GM18505 (cell line): ENCODE data around the gene GPC6.

Experiments used
- ATAC-seq: cut with Tn5 transposase; IDR thresholded peaks from one replicate; pipeline ENCODE4 v1.9.1; 2021; ENCODE audit not compliant: unreplicated experiment
- POLR2A ChIP-seq: IDR thresholded peaks from 4 replicates; pipeline ENCODE4 v1.6.1; 2011; ENCODE audit warnings: borderline replicate concordance; ENCODE audit not compliant: insufficient read depth, insufficient read length; ENCODE audit errors: extremely low read depth

The GPC6 gene

GRCh38 chr13:94351292-94351990, 1124.8 kb downstream of the GPC6 start:
- ATAC-seq: peak; percentile 50

DNA sequence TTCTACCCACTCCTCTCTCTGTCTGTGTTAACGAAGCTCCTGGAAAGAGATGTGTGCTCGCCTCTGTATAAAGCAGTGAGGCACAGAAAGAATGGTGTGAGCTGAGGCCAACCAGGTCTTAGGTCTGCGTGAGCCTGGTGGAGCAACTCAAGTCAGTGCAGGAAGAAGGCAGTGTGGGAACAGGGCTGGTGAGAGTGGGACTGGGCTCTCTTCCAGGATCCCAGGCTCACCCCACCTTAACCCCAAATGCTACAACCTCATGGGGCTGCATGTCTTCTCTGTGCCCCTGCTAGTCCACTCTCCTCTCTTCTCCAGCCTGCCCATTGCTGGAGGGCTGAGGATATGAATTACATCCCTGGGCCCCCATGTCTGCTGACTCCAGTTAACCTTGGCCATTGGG, 1125.5 kb downstream of the GPC6 start:
- TF ChIP-seq POLR2A: no peak
- ATAC-seq: no peak

More at GRCh38 chr13:94351292-94351990, 1124.8 kb downstream of the GPC6 start:
- no peak for TF ChIP-seq POLR2A

DNA sequence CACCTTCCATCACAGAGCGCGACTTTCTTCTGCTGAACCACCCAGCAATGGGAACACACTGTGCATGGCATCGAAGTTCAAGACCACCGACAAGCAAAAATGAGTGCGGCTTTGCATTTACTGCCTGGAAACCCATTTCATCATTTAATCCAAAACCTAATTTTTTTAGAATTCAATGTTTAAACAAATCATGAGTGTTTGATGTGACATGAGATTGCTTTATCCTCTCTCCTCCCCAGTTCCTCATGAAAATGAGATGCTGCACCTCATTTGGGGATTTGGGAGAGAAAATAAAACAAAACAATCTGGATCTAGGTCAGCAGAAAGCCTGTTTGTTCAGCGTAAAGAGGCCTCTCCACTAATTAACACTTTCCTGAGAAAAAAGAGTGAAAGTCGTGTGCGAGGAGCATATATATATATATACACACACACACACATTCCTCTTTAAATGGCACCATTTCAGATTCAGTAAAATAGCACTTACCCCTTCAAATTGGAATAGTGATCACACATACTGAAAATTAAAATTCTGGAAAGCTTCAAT, 1126.6 kb downstream of the GPC6 start:
- no peak for TF ChIP-seq POLR2A
- ATAC-seq: no peak

DNA sequence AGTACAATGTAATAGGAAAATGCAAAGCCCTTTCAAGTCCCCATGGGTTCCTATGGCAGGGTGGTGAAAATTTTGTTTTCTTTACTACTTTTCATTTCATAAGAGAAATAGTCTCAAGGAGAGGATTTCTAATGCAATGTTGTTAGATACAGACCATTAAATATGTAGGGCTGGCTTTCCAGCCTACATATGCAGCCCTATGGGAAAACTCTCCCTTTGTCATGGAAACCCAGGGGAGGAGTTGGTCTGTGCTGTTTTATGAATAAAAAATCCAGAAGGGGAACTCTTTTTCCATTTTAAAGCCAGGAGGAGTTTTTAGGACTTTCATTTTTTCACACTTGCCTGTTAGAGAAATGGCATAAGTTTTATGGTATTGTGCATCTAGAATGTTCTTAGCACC, 1133.3 kb downstream of the GPC6 start:
- TF ChIP-seq POLR2A: no peak
- ATAC-seq: no peak

GRCh38 chr13:94362411-94362909, 1135.9 kb downstream of the GPC6 start:
- TF ChIP-seq POLR2A: no peak
- ATAC-seq: peak; percentile 99

- no peak for ATAC-seq
- TF ChIP-seq POLR2A: no peak
Observed at GRCh38 chr13:94366677-94367076, 1140.1 kb downstream of the GPC6 start.

DNA sequence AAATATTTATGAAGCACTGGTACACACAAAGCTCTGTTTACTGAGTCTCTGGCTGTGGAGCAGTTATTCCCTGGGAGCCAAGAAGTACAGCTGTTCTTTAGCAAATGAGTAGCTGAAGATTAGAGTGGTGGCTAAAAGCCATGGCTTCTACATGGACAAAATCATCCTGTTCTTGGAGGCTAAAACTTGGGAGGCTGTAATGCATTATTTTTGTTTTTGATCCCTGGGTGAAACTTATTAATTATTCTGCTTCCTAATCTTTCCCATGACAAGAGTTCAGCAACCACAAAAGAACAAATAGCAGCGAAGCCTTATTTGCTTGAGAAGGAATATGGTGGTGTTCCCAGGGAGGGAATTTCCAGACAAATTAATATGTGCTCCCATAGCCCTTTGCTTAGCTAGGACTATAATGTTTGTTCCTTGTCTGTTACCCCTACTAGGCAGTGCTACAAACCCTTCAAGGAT, 1143.4 kb downstream of the GPC6 start:
- ATAC-seq: no peak
- TF ChIP-seq POLR2A: no peak

- no peak for ATAC-seq
- TF ChIP-seq POLR2A: no peak
Observed at GRCh38 chr13:94371855-94372254, 1145.2 kb downstream of the GPC6 start.

DNA sequence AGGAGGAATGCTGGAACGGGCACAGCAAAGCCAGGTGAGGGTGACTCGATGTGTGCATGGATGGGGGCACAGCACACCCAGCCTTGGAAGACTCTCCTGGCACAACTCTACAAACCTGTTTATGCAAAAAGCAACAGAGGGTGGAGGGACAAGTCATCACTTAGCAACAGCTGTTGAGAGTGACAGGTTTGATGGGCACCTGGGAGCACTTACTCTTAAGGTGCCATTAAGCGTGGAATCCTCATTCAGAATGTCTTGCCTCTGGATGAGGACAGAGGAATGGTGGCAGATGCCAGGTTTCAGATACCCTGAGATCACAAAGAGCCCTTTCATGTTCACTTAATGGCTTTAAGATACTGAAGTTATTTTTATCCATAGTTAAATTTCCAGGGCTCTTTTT, 1155.9 kb downstream of the GPC6 start:
- TF ChIP-seq POLR2A: no peak
- ATAC-seq: no peak

DNA sequence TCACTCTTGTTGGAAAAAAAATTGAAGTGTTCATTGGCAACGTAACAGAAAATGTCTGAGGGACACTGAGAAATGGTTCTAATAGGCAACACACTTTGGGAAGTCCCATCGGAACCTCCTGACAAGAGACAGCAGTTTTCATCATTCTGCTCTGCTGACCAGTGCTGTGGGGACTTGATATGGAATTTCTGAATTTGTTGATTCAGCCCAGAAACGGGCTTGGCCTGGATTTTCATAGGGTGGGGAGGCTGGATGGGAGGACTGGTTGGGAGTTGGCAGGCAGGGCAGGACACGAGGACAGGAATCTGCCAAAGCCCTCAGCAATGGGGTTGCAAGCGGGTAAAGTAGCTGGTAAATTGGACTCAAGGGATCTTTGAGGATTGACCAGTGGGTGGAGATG, 1156.4 kb downstream of the GPC6 start:
- no peak for TF ChIP-seq POLR2A
- no peak for ATAC-seq

DNA sequence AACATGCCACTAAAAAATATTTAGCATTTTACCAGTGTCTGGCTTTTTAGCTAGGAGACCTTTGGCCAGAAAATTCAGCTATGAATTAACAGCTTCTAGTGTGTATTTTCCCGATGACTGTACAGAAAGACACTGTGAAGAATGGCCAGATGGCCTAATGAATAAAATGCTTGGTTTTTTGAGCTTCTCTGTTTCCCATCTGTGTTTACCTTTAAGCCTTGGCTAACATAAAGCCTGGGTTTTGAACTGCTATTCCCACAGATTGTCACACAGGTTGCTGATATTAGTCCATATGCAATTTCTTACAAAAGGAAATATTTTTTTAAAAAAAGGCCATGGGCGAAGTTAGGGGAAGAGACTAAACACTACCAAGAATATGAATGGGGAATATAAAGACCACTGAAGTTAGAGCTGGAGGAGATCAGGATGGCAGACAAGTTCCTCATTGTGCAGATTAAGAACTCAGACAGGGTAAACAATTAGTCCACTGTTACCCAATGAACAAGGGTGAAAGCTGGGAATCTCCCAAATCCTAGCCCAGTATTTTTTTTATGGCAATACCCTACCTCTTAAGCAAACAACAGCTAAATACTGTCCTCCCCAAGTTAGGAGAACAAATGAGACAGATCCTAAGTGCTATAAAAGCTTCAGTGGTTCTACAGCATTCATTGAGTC, 1157.8 kb downstream of the GPC6 start:
- TF ChIP-seq POLR2A: no peak
- no peak for ATAC-seq

GRCh38 chr13:94387047-94387446, 1160.4 kb downstream of the GPC6 start:
- no peak for ATAC-seq
- no peak for TF ChIP-seq POLR2A

DNA sequence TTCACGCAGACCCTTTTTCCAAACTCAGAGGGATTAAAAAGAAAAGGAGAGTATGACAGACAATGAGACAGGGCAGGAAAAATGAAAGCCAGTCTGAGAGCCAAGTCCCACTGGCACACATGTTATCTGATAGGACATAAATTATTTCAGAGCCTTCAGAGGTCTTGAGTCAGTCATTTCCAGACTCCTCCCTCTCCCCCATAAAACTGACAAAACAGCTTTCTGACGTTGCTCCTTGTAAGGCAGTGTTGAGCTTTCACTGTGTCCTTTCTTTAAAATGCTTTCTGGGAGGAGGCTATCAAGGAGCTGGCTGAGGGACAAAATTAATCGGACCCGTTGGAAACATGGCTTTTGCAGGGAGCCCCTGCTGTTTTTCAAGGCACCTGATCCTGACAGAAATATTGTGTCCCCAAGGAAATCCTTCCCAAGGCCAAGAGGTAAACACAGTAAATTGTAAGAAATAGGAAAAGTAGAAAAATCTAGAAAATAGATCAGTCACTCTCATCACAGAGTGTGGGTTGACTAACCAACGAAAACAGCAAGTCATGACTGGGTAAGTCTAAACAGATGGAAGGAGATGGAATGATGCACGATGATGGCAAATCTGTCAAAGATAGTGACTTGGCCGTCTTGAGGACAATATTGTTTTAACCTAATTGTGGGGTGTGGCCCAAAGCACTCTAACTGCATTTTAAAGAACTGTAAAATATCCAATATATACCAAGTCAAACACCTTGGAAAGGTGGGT, 1163.2 kb downstream of the GPC6 start:
- no peak for TF ChIP-seq POLR2A
- no peak for ATAC-seq
